Diencephalon (tissue), 1 donor: ENCODE measurements around the gene JOSD1. TPM values are rescaled to one million over a fixed set of nuclear protein-coding genes. Genes with fewer than 3 reads are reported as not detected.

Experiments
- small RNA-seq: library from RNA; depleted of rRNA; stranded (forward); fragments of <200 nt; gene quantifications from one replicate; pipeline ENCODE3, GENCODE V24; 2014
- total RNA-seq: library from RNA; depleted of rRNA; stranded (reverse); fragments of >200 nt; gene quantifications from one replicate; pipeline ENCODE4 v1.2.3, GENCODE V29; 2014

Gene JOSD1
- 44.8 TPM for total RNA-seq

GRCh38 chr22:38700789-38701628 is at the start of gene JOSD1:
TSS of gene JOSD1 (minus strand) at chr22:38700943. CDS start at chr22:38699987, 956 bp downstream.

GRCh38 chr22:38705235-38706100 is 4.7 kb upstream of the JOSD1 start, which contains the start of gene GTPBP1:
TSS of gene GTPBP1 (plus strand) at chr22:38705944. CDS start at chr22:38705956, 12 bp downstream.

GRCh38 chr22:38681582-38682335 is 19.0 kb downstream of the JOSD1 start, which contains the start of gene TOMM22:
TSS of gene TOMM22 (plus strand) at chr22:38681957. CDS start at chr22:38681979, 22 bp downstream.

GRCh38 chr22:38656256-38657044 is 44.3 kb downstream of the JOSD1 start, which contains the start of the genes CBY1 and FAM227A:
TSS of gene CBY1 (plus strand) at chr22:38656638. CDS start at chr22:38668055, 11,417 bp downstream.
TSS of gene FAM227A (minus strand) at chr22:38656392. CDS start at chr22:38650168, 6,224 bp downstream.

Small RNA genes lying within 50 kb of the gene (small RNA-seq; reads per million reads assigned to genes)
- gene AL021707.8, result not detected

Other genes starting within 250 kb of the JOSD1 start
- gene KCNJ4, start 245.7 kb downstream of the JOSD1 start, total RNA-seq, result 6.5 TPM
- 1.2 TPM for gene KDELR3, start 232.8 kb downstream of the JOSD1 start, total RNA-seq
- 510 TPM for gene DDX17, start 194.6 kb downstream of the JOSD1 start, total RNA-seq
- 7.6 TPM for gene DMC1, start 130.8 kb downstream of the JOSD1 start, total RNA-seq
- gene FAM227A, start 44.6 kb downstream of the JOSD1 start, total RNA-seq, result 9.2 TPM
- 23.8 TPM for gene CBY1, start 44.3 kb downstream of the JOSD1 start, total RNA-seq
- gene TOMM22, start 19.0 kb downstream of the JOSD1 start, total RNA-seq, result 44.3 TPM
- gene GTPBP1, start 5.0 kb upstream of the JOSD1 start, total RNA-seq, result 36.2 TPM
- gene SUN2, start 55.1 kb upstream of the JOSD1 start, total RNA-seq, result 52.6 TPM
- gene DNAL4, start 93.2 kb upstream of the JOSD1 start, total RNA-seq, result 16.1 TPM
- 64.6 TPM for gene NPTXR, start 143.1 kb upstream of the JOSD1 start, total RNA-seq
- 65.3 TPM for gene CBX6, start 171.3 kb upstream of the JOSD1 start, total RNA-seq